OCI-LY1 (cell line): Measurements from ENCODE around the gene LRIT2.

ENCODE experiments used
- H2AFZ ChIP-seq: fragments of 200-600 bp; sonication (generic), shearing (Covaris generic); 2 replicates; pipeline ENCODE4 v1.6.0; 2014; ENCODE audit warnings: antibody characterized with exemption, mild to moderate bottlenecking, low read length
- H3F3A ChIP-seq: fragments of 200-600 bp; sonication (generic), shearing (Covaris generic); 2 replicates; pipeline ENCODE4 v1.6.0; 2014; ENCODE audit warnings: mild to moderate bottlenecking, antibody characterized with exemption, low read length, moderate library complexity; ENCODE audit not compliant: insufficient read depth
- H3K27ac ChIP-seq: fragments of 200-600 bp; sonication (generic); 2 replicates; pipeline ENCODE4 v1.5.1; 2014; ENCODE audit warnings: low read length, mixed run types, mild to moderate bottlenecking, low read depth; ENCODE audit not compliant: poor library complexity, severe bottlenecking
- H3K27me3 ChIP-seq: fragments of 200-600 bp; sonication (generic); 2 replicates; pipeline ENCODE4 v1.6.0; 2014; ENCODE audit warnings: antibody characterized with exemption, mild to moderate bottlenecking, low read length, moderate library complexity; ENCODE audit not compliant: insufficient read depth
- H3K36me3 ChIP-seq: fragments of 200-600 bp; sonication (generic); 2 replicates; pipeline ENCODE4 v1.6.1; 2014; ENCODE audit warnings: mild to moderate bottlenecking, antibody characterized with exemption, low read length, moderate library complexity, mixed read lengths; ENCODE audit not compliant: insufficient read depth
- H3K4me1 ChIP-seq: fragments of 200-600 bp; sonication (generic); 2 replicates; pipeline ENCODE4 v1.5.1; 2014; ENCODE audit warnings: mild to moderate bottlenecking, low read length, moderate library complexity; ENCODE audit not compliant: insufficient read depth, severe bottlenecking
- H3K4me2 ChIP-seq: fragments of 200-600 bp; sonication (generic), shearing (Covaris generic); 2 replicates; pipeline ENCODE4 v1.6.1; 2014; ENCODE audit warnings: low read length
- H3K4me3 ChIP-seq: fragments of 200-600 bp; sonication (generic); 2 replicates; pipeline ENCODE4 v1.5.1; 2014; ENCODE audit warnings: low read length, low read depth, mild to moderate bottlenecking, mixed read lengths; ENCODE audit not compliant: poor library complexity, severe bottlenecking
- H3K79me2 ChIP-seq: fragments of 200-600 bp; shearing (Covaris generic); 2 replicates; pipeline ENCODE4 v1.6.1; 2016; ENCODE audit warnings: mixed run types, low read length, mixed read lengths; ENCODE audit not compliant: insufficient read depth
- H3K9ac ChIP-seq: fragments of 200-600 bp; sonication (generic), shearing (Covaris generic); 2 replicates; pipeline ENCODE4 v1.6.1; 2014; ENCODE audit warnings: mild to moderate bottlenecking, low read length, mixed read lengths
- H3K9me2 ChIP-seq: fragments of 200-600 bp; sonication (generic), shearing (Covaris generic); 2 replicates; pipeline ENCODE4 v1.6.1; 2014; ENCODE audit warnings: low read depth, mild to moderate bottlenecking, low read length, mixed read lengths
- H3K9me3 ChIP-seq: fragments of 200-600 bp; shearing (Covaris generic); 2 replicates; pipeline ENCODE4 v1.6.1; 2014; ENCODE audit warnings: low read length, mixed read lengths
- H4K20me1 ChIP-seq: fragments of 200-600 bp; sonication (generic), shearing (Covaris generic); 2 replicates; pipeline ENCODE4 v1.6.0; 2016; ENCODE audit warnings: mild to moderate bottlenecking, low read length; ENCODE audit not compliant: insufficient read depth
- EZH2 ChIP-seq: fragments of 200-600 bp; sonication (generic), shearing (Covaris generic); IDR thresholded peaks from 2 replicates; pipeline ENCODE4 v1.8.0; 2017; ENCODE audit warnings: borderline replicate concordance, mixed run types, mild to moderate bottlenecking, antibody characterized with exemption, low read length, moderate library complexity, mixed read lengths
- TF ChIP-seq, protein P1 (sequence below): fragments of 200-600 bp; sonication (generic), shearing (Covaris generic); IDR thresholded peaks from 2 replicates; pipeline ENCODE4 v1.5.1; 2017; ENCODE audit warnings: mild to moderate bottlenecking, antibody characterized with exemption, low read length, moderate library complexity, mixed read lengths

LRIT2 gene

DNA sequence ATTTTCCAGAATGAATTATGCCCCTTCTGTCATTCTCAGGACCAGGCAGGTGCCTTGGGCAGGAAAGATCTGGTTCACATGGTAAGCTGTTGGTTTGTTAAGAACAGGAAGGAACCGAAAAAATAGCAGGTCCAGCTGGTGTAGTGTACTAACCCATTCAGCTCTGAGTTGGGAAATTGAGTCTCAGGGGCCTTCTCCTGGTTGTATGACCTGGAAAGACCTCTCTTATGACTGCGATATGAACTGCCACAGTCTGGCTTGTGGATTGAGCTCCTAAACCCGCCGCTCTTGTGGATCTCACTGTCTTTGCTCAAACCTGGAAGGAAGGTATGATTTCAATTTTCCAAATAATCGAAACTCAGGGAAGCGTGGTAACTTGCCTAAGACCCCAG is 11.5 kb upstream of the LRIT2 start:
- Histone ChIP-seq H3K9ac (no peak overlapping the region), H3K79me2 (no peaks in the 10 kb centered on the region), H3K4me2 (no peak overlapping the region), H3K27me3 (no peaks in the 10 kb centered on the region), H3K9me2 (no peaks in the 10 kb centered on the region), H4K20me1 (no peaks in the 10 kb centered on the region), H3K4me3 (no peak overlapping the region), H3F3A (no peaks in the 10 kb centered on the region), H3K9me3 (no peaks in the 10 kb centered on the region), H2AFZ (no peak overlapping the region), H3K4me1 (no peaks in the 10 kb centered on the region), H3K36me3 (no peaks in the 10 kb centered on the region), H3K27ac (no peak overlapping the region)
- TF ChIP-seq, protein P1, sequence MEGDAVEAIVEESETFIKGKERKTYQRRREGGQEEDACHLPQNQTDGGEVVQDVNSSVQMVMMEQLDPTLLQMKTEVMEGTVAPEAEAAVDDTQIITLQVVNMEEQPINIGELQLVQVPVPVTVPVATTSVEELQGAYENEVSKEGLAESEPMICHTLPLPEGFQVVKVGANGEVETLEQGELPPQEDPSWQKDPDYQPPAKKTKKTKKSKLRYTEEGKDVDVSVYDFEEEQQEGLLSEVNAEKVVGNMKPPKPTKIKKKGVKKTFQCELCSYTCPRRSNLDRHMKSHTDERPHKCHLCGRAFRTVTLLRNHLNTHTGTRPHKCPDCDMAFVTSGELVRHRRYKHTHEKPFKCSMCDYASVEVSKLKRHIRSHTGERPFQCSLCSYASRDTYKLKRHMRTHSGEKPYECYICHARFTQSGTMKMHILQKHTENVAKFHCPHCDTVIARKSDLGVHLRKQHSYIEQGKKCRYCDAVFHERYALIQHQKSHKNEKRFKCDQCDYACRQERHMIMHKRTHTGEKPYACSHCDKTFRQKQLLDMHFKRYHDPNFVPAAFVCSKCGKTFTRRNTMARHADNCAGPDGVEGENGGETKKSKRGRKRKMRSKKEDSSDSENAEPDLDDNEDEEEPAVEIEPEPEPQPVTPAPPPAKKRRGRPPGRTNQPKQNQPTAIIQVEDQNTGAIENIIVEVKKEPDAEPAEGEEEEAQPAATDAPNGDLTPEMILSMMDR, result no peak
- TF ChIP-seq EZH2, result no peak

DNA sequence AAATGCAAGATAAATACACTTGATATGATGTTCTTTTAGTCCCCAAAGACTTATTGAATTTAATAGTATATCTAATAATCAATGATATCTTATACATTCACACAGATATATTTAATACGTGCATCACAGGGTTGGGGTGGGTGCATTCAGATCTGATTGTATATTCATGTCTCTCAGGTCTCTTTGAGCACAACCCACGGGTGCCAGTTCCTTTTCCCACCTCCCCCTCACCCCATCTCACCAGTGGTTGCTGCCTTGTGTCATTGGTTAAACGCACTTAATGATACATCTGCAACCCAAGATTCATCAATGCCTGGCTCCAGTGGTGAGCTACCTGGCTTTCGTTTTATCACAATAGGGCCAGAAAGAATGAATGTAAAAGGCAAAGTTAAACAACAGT is 9.8 kb upstream of the LRIT2 start:
- no peaks in the 10 kb centered on the region for H3K9me3 ChIP-seq
- no peak overlapping the region for H3K9ac ChIP-seq
- no peak overlapping the region for H3K4me2 ChIP-seq
- H3K9me2 ChIP-seq, result no peaks in the 10 kb centered on the region
- H2AFZ ChIP-seq, result no peak overlapping the region
- H3K27ac ChIP-seq, result no peak overlapping the region
- no peaks in the 10 kb centered on the region for H3K79me2 ChIP-seq
- no peaks in the 10 kb centered on the region for H4K20me1 ChIP-seq
- no peaks in the 10 kb centered on the region for H3F3A ChIP-seq
- H3K27me3 ChIP-seq, result no peaks in the 10 kb centered on the region
- TF ChIP-seq EZH2, result no peak
- TF ChIP-seq, protein P1, result no peak
- H3K4me1 ChIP-seq, result no peaks in the 10 kb centered on the region
- no peaks in the 10 kb centered on the region for H3K36me3 ChIP-seq
- H3K4me3 ChIP-seq, result no peak overlapping the region

DNA sequence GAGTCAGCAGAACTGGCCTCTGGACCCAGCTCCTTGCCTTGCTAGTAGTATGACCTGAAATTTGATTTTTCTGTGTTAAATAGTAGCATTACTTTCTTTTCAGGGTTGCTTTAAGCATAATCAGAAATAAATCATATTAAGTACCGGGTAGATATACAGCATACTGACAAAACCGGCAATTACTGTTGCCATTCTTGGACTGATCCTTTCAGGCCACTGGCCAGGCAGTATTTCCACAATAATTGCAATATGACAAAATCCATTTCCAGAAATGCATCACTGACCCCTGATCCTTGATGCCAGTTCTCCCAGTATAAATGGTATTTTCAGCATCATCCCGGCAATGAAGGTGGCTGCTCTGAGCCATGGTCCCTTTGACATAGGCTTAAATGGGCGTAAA is 9.1 kb upstream of the LRIT2 start:
- H3K27ac ChIP-seq, result no peak overlapping the region
- no peaks in the 10 kb centered on the region for H3K79me2 ChIP-seq
- no peaks in the 10 kb centered on the region for H3K36me3 ChIP-seq
- no peaks in the 10 kb centered on the region for H4K20me1 ChIP-seq
- H3K9me2 ChIP-seq, result no peaks in the 10 kb centered on the region
- no peaks in the 10 kb centered on the region for H3K9me3 ChIP-seq
- H3K4me2 ChIP-seq, result no peak overlapping the region
- no peaks in the 10 kb centered on the region for H3K27me3 ChIP-seq
- H3K4me3 ChIP-seq, result no peak overlapping the region
- no peaks in the 10 kb centered on the region for H3F3A ChIP-seq
- H3K9ac ChIP-seq, result no peak overlapping the region
- no peak overlapping the region for H2AFZ ChIP-seq
- no peaks in the 10 kb centered on the region for H3K4me1 ChIP-seq
- TF ChIP-seq, protein P1, result no peak
- TF ChIP-seq EZH2, result no peak
